Upper lobe of right lung (tissue), 1 donor: ENCODE measurements around the gene CEP72. TPM values are rescaled to one million over a fixed set of nuclear protein-coding genes. Genes with fewer than 3 reads are reported as not detected.
"Not testable (repeated sequence)": the region's sequence is repeated elsewhere in the genome, so short reads cannot be mapped to it uniquely, and the experiment has no call there.

Source experiments
- ATAC-seq: fragments of 200-7000 bp; cut with Tn5 transposase; one replicate; pipeline ENCODE4 v1.9.1; 2020; ENCODE audit warnings: mild to moderate bottlenecking, moderate library complexity
- DNase-seq: peaks from one replicate; pipeline ENCODE4 v3.0.0-alpha.2; 2020
- H3K27ac ChIP-seq: fragments of 200-600 bp; one replicate; pipeline ENCODE4 v1.8.0; 2022
- H3K27me3 ChIP-seq: fragments of 200-600 bp; one replicate; pipeline ENCODE4 v1.8.0; 2022; ENCODE audit warnings: mild to moderate bottlenecking
- H3K36me3 ChIP-seq: fragments of 200-600 bp; one replicate; pipeline ENCODE4 v1.8.0; 2022
- H3K4me1 ChIP-seq: fragments of 200-600 bp; one replicate; pipeline ENCODE4 v1.8.0; 2022
- H3K4me3 ChIP-seq: fragments of 200-600 bp; one replicate; pipeline ENCODE4 v1.8.0; 2022; ENCODE audit warnings: mild to moderate bottlenecking
- H3K9me3 ChIP-seq: fragments of 200-600 bp; one replicate; pipeline ENCODE4 v1.8.0; 2022
- CTCF ChIP-seq: fragments of 200-600 bp; IDR thresholded peaks from one replicate; pipeline ENCODE4 v1.8.0; 2022; ENCODE audit warnings: antibody characterized with exemption
- intact Hi-C: fragments of 100-400 bp; cut with DNase I; formaldehyde crosslinking; loops from one replicate; pipeline ENCODE4 v1.11.0; 2022
- total RNA-seq: library from RNA; stranded (reverse); fragmentation: NEBNext Ultra II Directional; extraction: Animal tissue kit (Norgen Biotek cat#: 25700); gene quantifications from one replicate; pipeline ENCODE4 v1.2.1, GENCODE V29; 2021
- donor health status: DM: no; HTN: yes; CAD: no; lungs with severe emphysema.

The CEP72 gene
- total RNA-seq, 1 donor from 2014 or later: 13.2 TPM

- Histone ChIP-seq H3K4me3 (no peak overlapping the region), H3K9me3 (no peaks in the 10 kb centered on the region), H3K27me3 (peaks cover 45% of the 10 kb centered on the region), H3K27ac (no peak overlapping the region), H3K36me3 (no peaks in the 10 kb centered on the region), H3K4me1 (no peaks in the 10 kb centered on the region)
- intact Hi-C loops: no loop called here
- TF ChIP-seq CTCF: no peak
- ATAC-seq: no peak
- DNase-seq: no peak
Measured at GRCh38 chr5:572398-573019, 39.6 kb upstream of the CEP72 start.

- H3K36me3 ChIP-seq: no peaks in the 10 kb centered on the region
- no peak overlapping the region for H3K4me3 ChIP-seq
- H3K27me3 ChIP-seq: peaks cover 43% of the 10 kb centered on the region
Measured at GRCh38 chr5:573206-573605, 38.9 kb upstream of the CEP72 start.

GRCh38 chr5:573976-574375 lies 38.2 kb upstream of the CEP72 start:
- H3K27me3 ChIP-seq: peaks cover 42% of the 10 kb centered on the region
- intact Hi-C loops: no loop called here
- no peaks in the 10 kb centered on the region for H3K4me1 ChIP-seq
- ATAC-seq: no peak
- DNase-seq: no peak
- no peaks in the 10 kb centered on the region for H3K9me3 ChIP-seq
- TF ChIP-seq CTCF: no peak
- no peak overlapping the region for H3K27ac ChIP-seq
- H3K4me3 ChIP-seq: no peak overlapping the region
- no peaks in the 10 kb centered on the region for H3K36me3 ChIP-seq

More at GRCh38 chr5:573206-573605, 38.9 kb upstream of the CEP72 start:
- DNase-seq: no peak
- H3K27ac ChIP-seq: no peak overlapping the region
- H3K9me3 ChIP-seq: no peaks in the 10 kb centered on the region
- H3K4me1 ChIP-seq: no peaks in the 10 kb centered on the region
- ATAC-seq: no peak
- intact Hi-C loops: no loop called here
- no peak for TF ChIP-seq CTCF

- intact Hi-C loops: no loop called here
- no peaks in the 10 kb centered on the region for H3K36me3 ChIP-seq
- no peak for TF ChIP-seq CTCF
- H3K4me1 ChIP-seq: no peaks in the 10 kb centered on the region
- no peak for DNase-seq
- H3K27me3 ChIP-seq: peaks cover 43% of the 10 kb centered on the region
- no peaks in the 10 kb centered on the region for H3K9me3 ChIP-seq
- H3K4me3 ChIP-seq: no peak overlapping the region
- ATAC-seq: no peak
- no peak overlapping the region for H3K27ac ChIP-seq
Measured at GRCh38 chr5:574906-575305, 37.2 kb upstream of the CEP72 start.

- Histone ChIP-seq H3K36me3 (no peaks in the 10 kb centered on the region), H3K27me3 (peaks cover 43% of the 10 kb centered on the region), H3K27ac (no peak overlapping the region), H3K9me3 (no peaks in the 10 kb centered on the region), H3K4me3 (no peak overlapping the region), H3K4me1 (no peaks in the 10 kb centered on the region)
- intact Hi-C loops: no loop called here
- ATAC-seq (no peak), DNase-seq (no peak)
- TF ChIP-seq CTCF: no peak
Measured at GRCh38 chr5:575636-576035, 36.5 kb upstream of the CEP72 start.

- H3K9me3 ChIP-seq, H3K4me1 ChIP-seq, intact Hi-C loops, ATAC-seq, H3K36me3 ChIP-seq, H3K4me3 ChIP-seq, H3K27ac ChIP-seq, DNase-seq: not testable (repeated sequence)
- H3K27me3 ChIP-seq: peaks cover 42% of the 10 kb centered on the region
Measured at GRCh38 chr5:577214-577613, 34.9 kb upstream of the CEP72 start.
